Measurements from ENCODE around the gene CFAP65.

CFAP65 gene

GRCh38 chr2:219059725-219060682, 18.7 kb upstream of the CFAP65 start:
- DNase-seq (ENCODE audit: low read depth in 2 of 2), result no peak

- no peak for DNase-seq (ENCODE audit: low read depth in 2 of 2)
These were observed 18.0 kb upstream of the CFAP65 start for GRCh38 chr2:219059375-219059724.

- DNase-seq (ENCODE audit: low read depth in 2 of 2), result no peak
These were observed 17.4 kb upstream of the CFAP65 start for GRCh38 chr2:219058541-219059374.

GRCh38 chr2:219057709-219058540, 16.6 kb upstream of the CFAP65 start:
- no peak for DNase-seq (ENCODE audit: low read depth in 2 of 2)

- DNase-seq (ENCODE audit: low read depth in 2 of 2), result no peak
These were observed 15.8 kb upstream of the CFAP65 start for GRCh38 chr2:219056896-219057708.

GRCh38 chr2:219056176-219056895, 15.0 kb upstream of the CFAP65 start:
- no peak for DNase-seq (ENCODE audit: low read depth in 2 of 2)

GRCh38 chr2:219054956-219055903, 13.9 kb upstream of the CFAP65 start:
- no peak for DNase-seq (ENCODE audit: low read depth in 2 of 2)

- no peak for DNase-seq (ENCODE audit: low read depth in 2 of 2)
These were observed 8.0 kb upstream of the CFAP65 start for GRCh38 chr2:219049282-219049681.

- DNase-seq (ENCODE audit: low read depth in 2 of 2), result no peak
These were observed 4.7 kb upstream of the CFAP65 start for GRCh38 chr2:219045937-219046550.

- DNase-seq (ENCODE audit: low read depth in 2 of 2), result no peak
These were observed 1.4 kb upstream of the CFAP65 start for GRCh38 chr2:219042750-219043149.

GRCh38 chr2:219042157-219042556, 841 bp upstream of the CFAP65 start:
- DNase-seq (ENCODE audit: low read depth in 2 of 2), result no peak

GRCh38 chr2:219038600-219038999, 2.7 kb downstream of the CFAP65 start:
- DNase-seq (ENCODE audit: low read depth in 2 of 2), result no peak

- DNase-seq (ENCODE audit: low read depth in 2 of 2), result no peak
These were observed 3.4 kb downstream of the CFAP65 start for GRCh38 chr2:219037783-219038499.

- DNase-seq (ENCODE audit: low read depth in 2 of 2), result no peak
These were observed 5.4 kb downstream of the CFAP65 start for GRCh38 chr2:219035942-219036341.

- DNase-seq (ENCODE audit: low read depth in 2 of 2), result no peak
These were observed 6.5 kb downstream of the CFAP65 start for GRCh38 chr2:219034823-219035222.

- DNase-seq (ENCODE audit: low read depth in 2 of 2), result no peak
These were observed 9.1 kb downstream of the CFAP65 start for GRCh38 chr2:219032051-219032745.

- no peak for DNase-seq (ENCODE audit: low read depth in 2 of 2)
These were observed 10.1 kb downstream of the CFAP65 start for GRCh38 chr2:219031005-219031738.
